GM21825 (cell line): Measurements from ENCODE around the gene FERMT2.

ENCODE experiments used
- ATAC-seq: cut with Tn5 transposase; IDR thresholded peaks from one replicate; pipeline ENCODE4 v1.9.1; 2021; ENCODE audit warnings: mild to moderate bottlenecking, moderate library complexity; ENCODE audit not compliant: unreplicated experiment

FERMT2 gene, protein sequence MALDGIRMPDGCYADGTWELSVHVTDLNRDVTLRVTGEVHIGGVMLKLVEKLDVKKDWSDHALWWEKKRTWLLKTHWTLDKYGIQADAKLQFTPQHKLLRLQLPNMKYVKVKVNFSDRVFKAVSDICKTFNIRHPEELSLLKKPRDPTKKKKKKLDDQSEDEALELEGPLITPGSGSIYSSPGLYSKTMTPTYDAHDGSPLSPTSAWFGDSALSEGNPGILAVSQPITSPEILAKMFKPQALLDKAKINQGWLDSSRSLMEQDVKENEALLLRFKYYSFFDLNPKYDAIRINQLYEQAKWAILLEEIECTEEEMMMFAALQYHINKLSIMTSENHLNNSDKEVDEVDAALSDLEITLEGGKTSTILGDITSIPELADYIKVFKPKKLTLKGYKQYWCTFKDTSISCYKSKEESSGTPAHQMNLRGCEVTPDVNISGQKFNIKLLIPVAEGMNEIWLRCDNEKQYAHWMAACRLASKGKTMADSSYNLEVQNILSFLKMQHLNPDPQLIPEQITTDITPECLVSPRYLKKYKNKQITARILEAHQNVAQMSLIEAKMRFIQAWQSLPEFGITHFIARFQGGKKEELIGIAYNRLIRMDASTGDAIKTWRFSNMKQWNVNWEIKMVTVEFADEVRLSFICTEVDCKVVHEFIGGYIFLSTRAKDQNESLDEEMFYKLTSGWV

DNA sequence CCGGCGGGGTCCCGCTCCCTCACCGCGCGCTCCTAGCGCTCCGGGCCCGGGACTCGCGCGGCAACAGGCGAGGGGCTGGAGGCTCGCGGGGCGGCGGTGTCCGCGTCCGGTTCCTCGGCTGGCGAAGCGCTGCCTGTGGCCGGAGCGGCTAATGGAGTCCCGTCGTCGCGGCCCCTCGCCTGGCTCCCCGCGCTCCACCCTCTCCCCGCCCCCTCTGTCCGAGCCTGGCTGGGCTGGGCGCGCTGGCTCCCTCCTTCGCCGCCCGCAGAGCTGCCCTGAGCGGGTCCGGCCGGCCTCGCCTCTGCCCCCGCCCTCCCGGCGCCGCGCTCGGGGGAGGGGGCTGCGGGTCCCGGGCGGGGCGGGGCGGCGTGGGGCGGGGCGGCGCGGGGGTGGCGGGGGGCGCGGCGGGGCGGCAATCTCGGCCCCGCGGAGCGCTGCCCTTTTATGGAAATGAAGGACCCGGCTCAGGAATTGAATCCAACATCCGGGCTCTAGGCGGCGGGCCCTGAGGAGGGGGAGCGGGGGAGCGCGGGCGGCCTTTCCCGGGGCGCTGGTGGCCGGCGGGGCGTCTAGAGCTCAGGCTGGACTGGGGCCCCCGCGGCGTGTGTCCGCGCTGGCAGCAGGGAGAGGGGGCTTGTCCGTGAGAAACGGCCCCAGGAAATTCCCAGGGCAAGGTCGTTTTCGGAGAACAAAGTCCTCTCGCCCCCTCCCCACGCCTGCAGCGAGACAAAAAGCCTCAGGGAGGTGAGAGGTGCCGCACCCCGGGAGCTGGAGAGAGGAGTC is at the start of gene FERMT2:
FERMT2 (minus strand) TSS at position 153 of the 783 bp plus-strand sequence. CDS start 482 bp downstream, outside the sequence.
- ATAC-seq = peak; percentile 55

DNA sequence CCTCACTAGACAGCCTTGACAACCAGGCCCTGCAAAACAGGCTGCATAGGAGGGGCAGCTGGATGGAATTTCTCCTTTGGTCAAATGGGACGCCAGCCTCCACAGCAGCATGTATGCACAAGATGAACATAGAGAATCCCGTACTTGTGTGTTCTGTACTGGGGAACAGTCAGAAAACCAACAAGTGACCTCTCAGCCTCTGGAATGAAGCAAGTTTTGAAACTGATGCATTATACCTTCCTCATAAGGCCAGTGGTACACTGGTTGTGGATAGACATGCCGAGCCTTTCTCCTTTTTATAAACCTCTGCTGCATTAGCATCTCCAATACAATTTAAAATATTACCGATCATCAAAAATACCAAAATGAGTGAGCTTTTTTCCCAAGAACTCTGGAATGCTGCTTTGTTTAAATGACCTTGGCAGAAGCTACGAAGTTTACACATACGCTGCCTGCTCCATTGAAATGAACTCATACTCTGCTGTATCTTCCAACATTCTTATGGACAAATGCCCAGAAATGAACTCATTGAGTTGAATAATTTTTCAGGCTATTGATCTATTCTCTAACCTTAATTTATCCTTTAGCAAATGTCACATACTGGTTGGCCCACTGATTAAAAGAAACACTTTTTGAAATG is 47.6 kb upstream of the FERMT2 start:
- no peak for ATAC-seq

DNA sequence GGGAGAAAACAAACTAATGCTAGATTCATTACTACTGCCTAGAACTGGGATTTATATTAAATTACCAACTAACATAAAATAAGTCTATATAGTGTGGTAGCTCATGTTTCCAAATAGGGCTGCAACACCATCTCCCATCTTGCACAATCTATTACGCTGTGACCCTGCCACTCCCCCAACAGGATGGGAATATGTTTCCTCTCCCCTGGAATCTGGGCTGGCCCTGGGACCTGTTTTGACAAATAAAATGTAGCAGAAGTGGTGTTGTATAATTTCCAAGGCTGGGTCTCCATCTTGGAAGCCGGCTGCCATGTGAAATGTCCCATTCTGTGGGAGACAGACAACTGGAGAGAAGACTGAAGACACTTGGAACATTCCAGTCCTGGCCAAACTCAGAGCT is 45.6 kb upstream of the FERMT2 start:
- ATAC-seq = no peak

DNA sequence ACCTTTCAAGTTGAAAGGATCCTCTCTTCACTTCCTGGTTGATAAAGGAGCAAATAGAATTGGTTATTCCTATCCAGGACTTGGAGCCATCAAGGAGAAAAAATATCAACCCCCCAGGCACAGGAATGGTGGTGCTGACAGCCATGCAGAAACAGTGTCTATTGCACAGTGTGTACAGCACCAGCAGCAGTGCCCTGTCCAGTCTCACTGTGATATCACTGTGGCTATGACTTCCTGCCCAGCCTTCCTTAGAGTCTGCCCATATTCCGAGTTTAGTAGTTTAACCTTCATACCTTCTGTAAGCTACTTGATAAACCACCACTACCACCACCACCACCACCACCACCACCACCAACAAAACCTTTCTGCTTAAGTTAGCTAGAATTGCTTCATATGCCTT is 45.1 kb upstream of the FERMT2 start:
- ATAC-seq = no peak

DNA sequence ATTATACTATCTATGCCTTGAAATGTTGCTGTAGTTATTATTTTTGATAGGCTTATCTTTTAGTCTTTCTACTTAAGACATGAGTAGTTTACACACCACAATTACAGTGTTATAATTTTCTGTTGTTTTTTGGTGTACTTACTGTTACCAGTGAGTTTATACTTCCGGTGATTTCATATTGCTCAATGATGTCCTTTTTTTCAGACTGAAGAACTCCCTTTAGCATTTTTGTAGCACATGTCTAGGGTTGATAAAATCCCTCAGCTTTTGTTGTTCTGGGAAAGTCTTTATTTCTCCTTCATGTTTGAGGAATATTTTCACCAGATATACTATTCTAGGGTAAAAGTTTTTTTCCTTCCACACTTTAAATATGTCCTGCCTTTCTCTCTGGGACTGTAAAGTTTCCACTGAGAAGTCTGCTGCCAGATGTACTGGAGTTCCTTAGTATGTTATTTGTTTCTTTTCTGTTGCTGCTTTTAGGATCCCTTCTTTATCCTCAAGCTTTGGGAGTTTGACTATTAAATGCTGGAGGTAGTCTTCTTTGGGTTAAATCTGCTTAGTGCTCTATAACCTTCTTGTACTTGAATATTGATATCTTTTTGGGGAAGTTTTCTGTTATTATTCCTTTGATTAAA is 41.5 kb upstream of the FERMT2 start:
- ATAC-seq = no peak

DNA sequence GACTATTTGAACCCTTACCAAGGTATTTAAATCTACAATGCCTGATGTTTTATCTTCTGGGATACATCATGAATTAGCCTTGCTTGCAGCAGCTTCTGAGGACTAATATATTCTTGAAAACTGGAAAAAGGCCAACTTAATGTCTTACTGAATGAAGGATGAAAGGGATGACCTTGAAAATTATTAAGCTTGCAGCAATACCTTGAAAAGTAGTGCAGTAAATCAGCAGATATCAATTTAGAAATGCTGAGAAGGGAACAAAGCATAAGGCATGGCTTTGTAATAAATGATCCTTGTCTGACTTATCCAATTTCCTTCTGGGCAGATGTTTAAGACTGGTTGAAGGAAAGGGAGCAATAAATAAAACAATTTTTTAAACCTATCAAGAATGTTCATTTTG is 37.3 kb upstream of the FERMT2 start:
- no peak for ATAC-seq

DNA sequence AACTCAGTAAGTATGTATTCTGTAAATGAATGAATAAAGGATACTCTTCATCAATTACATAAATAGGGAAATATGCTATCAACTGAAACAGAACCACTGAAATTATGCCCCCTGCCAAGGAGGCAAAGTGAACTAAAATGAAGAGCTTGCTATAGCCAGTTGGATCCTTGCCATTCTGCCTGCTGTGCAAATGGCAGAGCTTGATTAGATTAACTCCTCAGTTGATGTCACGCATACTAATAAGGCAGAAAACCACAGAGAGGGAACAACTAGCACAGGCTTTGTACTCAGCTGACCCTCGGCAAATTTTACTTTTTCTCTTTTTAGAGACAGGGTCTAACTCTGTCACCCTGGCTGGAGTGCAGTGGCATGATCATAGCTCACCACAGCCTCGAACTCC is 36.7 kb upstream of the FERMT2 start:
- ATAC-seq = no peak

DNA sequence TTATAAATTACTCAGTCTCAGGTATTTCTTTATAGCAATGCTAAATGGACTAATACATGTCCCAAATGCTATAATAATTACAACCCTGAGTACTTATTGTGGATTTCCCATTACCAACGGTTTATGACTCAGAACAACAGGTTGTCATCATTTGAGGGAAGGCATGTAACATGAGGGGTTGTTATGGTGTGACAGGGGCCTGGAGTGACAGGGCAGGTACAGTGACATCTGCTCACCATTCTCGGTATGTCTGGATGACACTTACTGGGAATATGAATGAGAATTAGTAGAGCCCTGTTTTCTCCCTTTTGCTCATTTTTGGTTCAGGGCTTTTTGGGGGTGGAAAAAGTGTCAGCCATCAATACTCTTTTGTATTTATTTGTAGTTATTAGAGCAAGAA is 36.2 kb upstream of the FERMT2 start:
- ATAC-seq = no peak

DNA sequence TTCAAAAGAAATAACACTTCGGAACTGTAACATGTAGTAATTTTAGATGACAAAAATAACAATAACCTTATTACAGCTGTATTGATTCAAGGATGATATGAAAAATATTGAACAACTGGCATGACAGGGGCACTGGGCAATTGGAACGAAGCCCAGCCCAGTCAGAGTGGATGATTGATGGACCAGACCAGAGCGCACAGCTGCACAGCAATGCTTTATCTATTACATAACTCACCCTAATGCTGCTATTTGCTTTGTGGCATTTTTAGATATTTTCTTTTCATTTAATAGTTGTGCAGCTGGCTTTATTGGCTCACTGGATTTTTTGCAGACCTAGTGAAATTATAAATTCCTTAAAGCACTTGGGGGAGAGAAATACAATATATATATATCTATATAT is 26.9 kb upstream of the FERMT2 start:
- no peak for ATAC-seq

DNA sequence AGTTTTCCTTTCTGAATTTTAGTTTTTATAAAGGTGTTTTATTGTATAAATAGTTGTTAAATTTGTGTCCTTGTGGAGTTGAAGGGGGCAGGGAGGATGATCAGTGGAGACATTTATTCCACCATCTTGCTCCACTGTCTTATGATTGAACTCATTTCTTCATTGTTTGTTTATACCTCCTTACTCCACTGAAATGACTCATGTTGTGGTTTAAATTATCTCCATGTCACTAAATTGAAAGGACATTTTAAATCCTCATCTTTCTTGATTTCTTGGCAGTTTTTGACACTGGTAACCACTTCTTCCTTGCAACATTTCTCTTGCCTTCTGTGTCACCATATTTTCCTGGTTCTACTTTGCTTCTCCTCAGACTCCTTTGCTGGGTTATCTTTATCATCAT is 23.6 kb upstream of the FERMT2 start:
- no peak for ATAC-seq

DNA sequence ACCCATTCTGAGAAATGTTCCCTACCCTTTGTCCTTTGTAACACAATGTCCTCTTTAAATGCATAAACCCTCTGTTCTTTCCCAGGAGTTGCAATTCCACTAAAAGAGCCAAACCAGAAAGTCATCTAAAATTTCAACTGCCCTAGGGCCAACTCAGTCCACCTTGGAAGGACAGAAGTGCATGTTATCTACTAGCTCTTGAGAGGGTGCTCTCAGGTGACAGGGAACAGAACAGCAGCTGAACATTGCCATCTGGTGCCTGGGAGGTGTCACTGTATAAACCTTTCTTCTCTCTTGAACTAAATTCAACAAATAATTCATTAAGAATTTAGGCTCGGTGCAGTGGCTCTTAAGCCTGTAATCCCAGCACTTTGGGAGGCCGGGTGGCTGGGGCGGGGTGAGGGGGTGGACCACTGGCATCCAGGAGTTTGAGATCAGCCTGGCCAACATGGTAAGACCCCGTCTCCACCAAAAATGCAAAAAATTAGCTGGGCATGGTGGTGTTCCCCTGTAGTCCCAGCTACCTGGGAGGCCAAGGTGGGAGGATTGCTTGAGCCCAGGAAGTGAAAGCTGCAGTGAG is 10.3 kb upstream of the FERMT2 start:
- ATAC-seq = no peak

DNA sequence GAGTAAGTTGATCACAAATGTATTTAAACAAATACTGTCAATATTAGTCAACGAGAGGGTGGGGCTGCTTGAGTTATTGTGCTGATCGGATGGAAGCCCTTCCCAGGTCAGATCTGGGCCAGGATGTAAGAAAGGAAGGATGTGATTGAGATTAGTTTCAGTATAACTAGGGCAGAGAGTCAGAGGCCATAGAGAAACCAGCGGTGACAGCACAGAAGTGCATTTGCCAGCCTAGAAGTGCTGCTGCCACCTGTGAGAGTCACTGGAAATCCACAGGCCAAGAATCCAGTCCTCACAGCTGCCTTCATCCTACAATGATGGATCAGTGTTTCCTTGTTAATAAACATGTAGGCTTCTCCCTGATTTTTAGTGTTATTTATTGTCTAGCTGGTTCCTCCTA is 9.8 kb upstream of the FERMT2 start:
- ATAC-seq = no peak

DNA sequence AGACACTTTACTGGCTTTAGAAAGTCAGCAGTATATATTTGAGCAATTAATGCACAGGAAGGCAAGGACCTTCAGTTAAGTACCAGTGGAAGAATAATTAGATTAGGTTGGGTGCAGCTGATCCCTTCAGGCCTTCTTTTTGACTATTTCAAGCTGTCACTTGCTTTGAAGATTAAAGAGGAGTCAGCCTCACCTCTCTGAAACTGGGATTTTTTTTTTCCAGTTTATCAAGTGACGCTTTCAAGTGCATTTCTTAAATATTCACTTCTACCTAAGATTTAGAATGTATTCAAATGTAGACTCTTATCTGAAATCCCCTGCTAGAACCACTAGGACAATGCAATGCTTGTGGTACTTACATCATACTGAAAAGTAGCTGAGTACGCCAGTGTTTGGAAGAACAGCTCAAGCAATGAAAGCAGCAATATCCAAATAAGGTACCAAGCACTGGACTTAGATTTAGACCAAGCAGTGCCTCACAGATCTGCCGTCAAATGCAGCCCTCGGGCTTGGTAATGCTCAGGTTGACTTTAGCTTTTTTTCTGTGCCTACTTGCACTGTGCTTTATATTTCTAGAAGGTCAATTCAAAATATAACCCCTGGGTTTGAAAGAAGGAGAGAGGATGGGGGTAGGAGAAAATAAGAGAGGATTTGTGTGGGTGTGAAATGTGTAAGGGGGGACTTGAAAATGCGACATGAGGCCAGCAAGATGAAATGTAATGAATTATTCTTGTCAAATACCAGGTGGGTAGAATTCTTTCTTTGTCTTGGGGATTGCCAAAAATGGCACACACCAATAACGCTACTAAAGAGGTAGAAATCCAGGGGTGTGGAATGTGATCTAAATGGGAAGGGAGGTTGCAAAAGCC is 3.7 kb upstream of the FERMT2 start:
- ATAC-seq = no peak

DNA sequence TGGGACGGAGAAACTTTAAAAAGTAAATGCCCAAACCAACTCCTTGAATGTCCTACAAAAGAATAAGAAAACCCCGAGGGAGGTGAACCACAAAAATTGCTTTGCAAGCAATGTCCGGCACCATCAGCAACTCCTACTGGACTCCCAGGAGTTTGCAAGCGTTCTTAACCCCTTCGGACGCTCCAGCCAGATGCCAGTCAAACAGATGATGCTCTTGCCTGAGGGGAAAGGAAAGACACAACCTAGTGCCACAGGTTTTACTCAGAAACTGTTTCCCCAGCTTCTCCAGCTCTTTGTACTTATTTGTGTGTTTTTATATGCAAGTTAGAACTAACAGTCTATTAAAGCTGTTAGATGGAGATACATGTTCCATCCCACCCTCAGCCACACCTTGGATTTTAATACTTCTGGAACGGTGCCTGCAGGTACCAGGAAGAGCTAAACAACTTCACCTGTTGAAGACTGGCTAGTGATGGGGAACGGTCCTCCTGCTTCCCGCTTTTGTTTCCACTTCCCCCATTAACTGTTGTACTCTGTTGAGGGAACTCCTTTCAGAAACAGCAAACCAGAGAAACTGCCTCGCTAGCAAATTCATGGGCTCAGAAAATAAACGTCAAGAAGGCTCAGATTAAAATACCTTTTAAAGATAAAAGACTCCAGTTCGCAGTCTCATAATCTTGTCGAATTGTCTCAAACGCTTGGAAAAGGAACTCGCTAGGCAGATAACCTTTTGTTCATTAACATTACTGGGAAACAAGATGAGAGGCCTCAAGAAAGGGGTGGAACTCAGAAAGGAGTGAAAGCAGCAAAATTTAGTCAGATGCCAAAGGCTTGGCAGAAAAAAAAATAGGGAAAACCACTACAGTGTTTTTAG is 1.1 kb upstream of the FERMT2 start:
- ATAC-seq = no peak

DNA sequence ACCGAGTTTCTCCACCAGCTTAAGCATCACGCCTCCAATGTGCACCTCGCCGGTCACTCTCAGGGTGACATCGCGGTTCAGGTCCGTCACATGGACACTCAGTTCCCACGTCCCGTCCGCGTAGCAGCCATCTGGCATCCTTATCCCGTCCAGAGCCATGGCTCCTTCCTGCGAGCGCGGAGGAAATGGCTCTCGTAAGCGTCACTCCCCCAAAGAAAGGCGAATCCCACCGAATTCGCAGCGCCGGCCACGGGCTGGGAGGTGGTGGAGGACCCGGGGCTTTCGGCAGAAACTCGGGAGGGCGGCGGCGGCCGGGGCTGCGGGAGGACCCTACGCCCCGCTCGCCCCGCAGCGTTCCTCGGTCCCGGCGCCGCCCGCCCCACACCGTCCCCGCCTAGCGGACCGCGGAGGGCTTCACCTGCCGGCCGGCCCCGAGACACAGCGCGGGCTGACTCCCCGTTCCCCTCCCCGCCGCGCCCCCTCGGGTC is 396 bp downstream of the FERMT2 start:
- peak; percentile 39 for ATAC-seq

DNA sequence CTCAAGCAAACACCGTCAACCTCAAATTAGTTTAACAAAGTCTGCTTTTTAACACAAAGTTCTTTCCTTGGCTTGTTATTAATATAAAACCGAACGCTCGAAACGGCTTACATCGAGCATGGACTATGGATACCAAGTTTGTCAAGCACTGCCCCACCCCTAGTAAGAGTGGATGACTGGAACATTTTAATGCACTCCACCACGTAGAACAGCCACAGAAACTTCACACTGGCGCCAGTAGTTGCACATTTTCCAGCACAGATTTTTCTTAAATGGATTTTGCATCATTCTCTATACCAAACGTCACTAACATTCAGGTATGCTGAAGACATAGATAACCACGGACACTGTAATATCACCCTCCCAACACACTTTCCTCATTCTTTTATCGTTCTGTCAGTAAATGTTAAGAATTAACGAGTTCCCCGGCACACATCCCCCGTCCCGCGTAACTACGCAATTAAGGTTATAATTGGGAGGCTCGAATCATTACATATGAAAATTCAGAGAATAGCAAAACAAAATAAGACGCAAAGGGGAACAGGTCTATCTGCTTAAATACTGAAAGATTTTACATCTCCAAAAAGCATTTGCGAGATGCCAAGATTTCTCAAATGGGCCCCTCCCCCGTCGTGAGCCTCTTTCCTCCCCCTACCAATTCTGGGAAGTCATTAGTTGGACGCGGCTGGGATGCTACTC is 990 bp downstream of the FERMT2 start:
- ATAC-seq = no peak

DNA sequence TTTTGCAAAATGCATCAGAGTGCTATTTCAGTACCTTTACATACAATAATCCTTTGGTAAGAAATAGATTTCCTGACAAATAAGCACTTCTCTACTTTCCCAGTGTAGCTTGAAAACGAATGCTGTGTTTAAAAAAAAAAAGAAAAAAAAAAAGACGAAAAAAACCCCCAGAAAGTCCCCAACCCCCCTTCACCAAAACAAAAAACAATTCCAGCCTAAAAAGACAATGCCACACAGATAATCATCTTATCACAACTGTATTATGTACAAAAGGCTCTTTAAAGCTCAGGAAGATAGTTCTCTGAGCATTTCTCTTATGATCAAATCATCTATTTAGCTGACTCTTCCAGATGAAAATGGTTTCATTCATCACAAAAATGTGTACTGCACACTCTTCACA is 1.6 kb downstream of the FERMT2 start:
- ATAC-seq = no peak

DNA sequence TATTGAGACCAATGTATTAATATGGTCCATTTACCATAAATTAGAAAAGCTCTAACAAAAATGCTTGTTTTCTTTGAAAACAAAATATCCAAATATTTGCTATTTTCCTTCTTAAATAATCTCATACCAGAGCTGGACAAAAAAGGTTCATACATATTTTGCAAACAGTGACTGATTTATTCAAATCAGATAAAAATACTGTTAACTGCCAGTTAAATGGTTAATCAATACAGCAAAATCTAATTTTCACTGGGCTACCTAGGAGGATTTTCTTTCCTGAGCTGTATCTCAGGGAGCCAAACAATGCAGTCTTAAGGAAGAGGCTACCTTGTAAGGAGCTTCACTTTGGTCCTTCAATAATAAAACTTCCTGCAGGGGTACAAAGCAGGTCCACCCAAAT is 2.0 kb downstream of the FERMT2 start:
- no peak for ATAC-seq
